NCI-H1092 treated with DMSO at 0.1 percent for 48 hours (cell line): ENCODE results near the gene PRR29.

Experiments used
- DNase-seq: peaks from one replicate; lab custom pipeline; 2025; lab: John Stamatoyannopoulos, UW

The PRR29 gene

DNA sequence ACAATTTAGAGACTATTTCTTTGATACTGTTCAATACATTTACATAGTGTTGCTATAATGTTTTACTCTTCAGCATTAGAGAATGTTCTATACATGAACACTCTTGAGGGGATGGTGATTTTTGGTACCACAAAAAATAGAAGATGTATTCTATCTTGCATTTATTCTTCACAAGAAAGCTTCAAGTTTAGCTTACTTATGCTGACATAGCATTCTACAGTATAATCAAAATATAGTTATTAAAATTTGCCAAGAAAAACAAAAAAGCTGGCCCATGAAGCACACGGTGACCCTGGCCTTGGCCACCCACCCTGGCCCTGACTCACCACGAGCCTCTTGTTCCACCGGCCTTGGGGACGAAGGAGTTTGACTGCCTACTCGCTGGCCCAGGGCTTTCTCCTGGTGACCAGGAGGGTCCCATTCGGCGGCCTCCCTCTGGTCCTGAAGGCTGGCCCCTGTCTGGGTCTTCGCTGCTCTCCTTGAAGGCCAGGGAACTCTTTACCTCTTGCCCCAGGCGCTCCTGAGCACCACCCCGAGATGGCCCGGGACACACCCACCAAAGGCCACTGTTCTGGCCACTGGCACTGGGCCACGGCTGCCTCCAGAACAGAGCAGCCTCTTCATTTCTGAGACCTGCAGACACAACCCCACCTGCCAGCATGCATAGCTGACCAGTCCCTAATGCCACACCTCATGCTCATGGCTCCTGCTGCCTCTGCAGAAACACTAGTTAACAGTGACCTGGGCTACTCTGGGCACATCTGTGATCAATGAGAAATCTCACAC is 44.7 kb downstream of the PRR29 start:
- no peak for DNase-seq

GRCh38 chr17:64045176-64045575 is 47.0 kb downstream of the PRR29 start:
- DNase-seq = no peak

DNA sequence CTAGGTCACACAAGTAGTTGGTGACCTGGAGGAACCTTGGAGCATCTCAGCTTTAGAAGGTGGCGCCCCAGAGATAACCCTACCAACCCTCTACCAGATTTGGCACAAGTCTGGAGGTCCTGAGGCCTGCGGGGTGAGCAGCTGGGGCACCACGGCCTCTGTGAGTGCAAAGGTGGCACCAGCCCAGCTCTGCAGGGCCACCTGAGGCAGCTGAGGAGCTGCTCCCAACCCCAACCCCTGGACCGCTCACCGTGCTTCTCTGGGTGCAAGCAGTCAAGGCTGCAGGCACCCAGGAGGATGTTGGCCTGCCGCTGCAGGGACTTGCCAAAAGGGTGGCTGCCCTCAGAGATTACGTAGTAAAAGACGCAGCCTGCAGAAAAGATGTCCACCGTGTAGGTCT is 50.7 kb downstream of the PRR29 start:
- no peak for DNase-seq

DNA sequence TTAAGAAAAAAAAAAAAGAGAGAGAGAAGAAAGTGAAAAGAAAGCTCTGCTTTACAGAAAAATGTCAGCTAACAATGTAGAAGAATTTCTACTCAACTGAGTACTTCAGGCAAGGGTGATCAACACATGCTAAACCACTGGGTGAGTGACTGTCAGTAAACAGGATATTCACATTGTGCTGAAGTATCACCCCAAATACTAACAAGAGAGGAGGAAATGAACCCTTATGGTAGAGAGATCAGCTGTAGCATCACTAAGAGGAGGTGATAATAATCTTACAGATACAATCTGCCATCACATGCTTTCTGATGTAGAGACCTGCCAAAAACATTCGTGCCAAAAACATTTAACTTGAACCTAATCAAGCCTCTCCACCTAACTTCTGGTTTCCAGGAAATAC is 53.0 kb downstream of the PRR29 start:
- no peak for DNase-seq

DNA sequence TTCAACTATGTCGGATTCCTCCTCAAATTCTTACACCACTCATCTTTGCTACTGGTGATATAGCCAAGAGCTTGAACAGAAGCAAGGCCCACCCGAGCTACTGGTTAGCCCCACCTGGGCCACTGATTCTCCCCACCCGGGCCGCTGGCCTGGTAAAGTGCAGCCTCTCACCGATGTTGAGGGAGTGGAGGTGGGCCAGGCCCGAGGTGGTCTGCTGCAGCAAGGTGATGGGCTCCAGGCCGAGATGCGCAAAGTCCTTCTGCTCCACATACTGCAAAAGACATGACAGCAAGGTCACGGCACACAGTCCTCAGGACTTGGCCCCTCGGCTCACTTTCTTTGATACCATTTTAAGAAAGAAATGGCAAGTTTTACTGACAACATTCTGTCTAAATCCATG is 55.0 kb downstream of the PRR29 start:
- no peak for DNase-seq
